CD4-positive, alpha-beta T cell treated with Interleukin-1 beta for 1 hour (primary cell): ENCODE data around the gene PLCL1.

Experiments used
- DNase-seq, 2 donors: peaks; one replicate each; pipeline ENCODE4 v3.0.0-alpha.2; 2020 to 2022

The PLCL1 gene

GRCh38 chr2:197929886-197930227 is 125.5 kb downstream of the PLCL1 start:
- DNase-seq, result no peak

GRCh38 chr2:197930570-197931278 is 126.3 kb downstream of the PLCL1 start:
- DNase-seq, result no peak

DNA sequence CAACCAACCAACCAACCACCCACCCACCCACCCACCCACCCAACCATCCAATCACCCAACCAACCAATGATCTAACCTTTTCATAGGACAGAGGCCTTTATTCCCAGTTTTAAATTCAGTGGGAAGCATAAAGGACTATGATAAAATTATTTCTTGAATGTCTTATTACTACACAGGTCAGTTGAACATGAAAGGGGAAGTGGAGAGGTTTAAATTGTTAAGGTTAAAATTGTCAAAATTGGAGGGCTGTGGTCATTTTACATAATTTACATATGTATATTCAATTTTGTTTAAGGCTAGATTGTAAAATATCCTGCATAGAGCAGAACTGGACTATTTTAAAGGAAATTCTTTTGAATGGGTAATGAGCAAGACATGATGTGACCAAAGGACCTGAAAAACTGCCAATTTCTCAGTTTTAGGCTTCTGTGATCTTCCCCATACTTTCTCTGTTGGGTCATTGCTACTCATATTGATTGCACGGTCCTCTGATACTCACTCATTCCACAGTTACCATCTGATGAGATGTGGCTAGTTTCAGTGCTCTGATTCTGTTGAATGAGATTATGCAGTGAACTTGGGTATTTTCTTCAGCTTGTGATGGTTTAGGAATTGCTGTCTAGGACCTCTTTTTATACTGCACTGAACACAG is 127.4 kb downstream of the PLCL1 start:
- DNase-seq, result no peak

DNA sequence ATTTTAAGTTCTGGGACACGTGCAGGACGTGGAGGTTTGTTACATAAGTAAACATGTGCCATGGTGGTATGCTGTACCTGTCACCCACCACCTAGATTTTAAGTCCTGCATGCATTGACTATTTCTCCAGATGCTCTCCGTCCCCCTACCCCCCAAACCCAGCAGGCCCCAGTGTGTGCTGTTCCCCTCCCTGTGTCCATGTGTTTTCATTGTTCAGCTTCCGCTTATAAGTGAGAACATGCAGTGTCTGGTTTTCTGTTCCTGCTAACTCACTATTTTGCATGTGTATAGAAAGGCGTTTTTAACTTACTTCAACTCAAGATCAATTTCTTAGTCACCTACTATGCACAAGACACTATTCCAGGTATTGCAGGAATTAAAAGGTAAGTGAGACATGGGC is 128.0 kb downstream of the PLCL1 start:
- no peak for DNase-seq

- DNase-seq, result peak in 1 of 2 donors; percentile 26
Measured at GRCh38 chr2:197934261-197934933, 130.0 kb downstream of the PLCL1 start.

GRCh38 chr2:197934934-197935289 is 130.5 kb downstream of the PLCL1 start:
- DNase-seq, result peak in 1 of 2 donors; percentile 38

GRCh38 chr2:197937814-197938213 is 133.4 kb downstream of the PLCL1 start:
- DNase-seq, result no peak

- no peak for DNase-seq
Measured at GRCh38 chr2:197938555-197938954, 134.2 kb downstream of the PLCL1 start.

DNA sequence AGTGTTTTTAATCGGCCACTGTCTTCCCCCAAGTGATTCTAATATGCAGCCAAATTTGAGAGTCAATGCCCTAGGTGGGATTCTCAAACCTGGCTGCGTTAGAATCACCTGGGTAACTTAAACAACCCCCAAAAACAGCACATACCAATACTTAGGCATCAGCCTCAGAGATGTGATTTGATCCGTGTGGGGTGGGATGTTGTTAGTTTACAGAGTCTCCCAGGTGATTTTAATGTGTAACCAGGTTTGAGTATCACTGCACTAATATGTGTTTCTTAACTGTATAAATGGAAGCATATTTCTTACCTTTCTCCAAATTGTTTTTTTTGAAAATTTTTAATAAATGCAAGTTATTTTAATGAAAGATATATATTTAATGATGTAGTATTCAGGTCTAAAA is 135.4 kb downstream of the PLCL1 start:
- no peak for DNase-seq

DNA sequence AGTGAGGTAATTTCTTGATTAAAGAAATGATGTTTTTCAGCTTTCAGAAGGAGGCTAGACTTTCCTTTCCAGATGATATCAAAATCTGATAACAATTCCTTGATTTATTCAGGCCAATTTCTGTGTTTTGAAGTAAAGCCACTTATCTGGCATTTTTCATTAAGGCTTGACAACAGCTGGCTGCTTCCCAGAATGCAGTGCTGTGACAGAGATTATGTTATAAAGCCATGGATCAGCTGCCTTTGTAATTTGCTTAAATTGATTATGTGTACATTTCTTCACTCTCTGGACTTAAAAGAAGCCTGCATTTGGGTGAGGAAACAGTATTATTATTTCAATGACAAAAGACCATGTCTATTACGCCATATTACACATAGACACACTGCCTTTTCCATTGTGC is 136.0 kb downstream of the PLCL1 start:
- no peak for DNase-seq

GRCh38 chr2:197941715-197942114 is 137.3 kb downstream of the PLCL1 start:
- DNase-seq, result no peak

DNA sequence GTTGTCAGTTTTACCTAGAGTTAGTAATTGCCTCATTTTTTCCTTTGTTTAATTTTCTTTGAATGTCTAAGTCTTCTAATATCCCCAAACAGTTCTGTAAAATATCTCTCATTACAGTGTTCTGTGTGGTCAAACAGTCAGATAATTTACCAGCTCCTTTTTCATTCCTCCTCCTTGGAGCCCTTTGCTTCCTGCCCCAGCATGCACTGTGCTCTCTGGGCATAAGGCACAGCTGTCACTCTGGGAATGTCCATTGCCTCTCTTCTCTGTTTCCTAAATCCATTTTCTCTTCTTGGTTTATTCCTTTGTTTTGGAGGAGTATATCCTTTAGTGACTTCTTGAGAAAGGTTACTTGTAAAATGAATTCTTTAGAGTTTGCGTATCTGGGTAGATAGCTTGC is 139.3 kb downstream of the PLCL1 start:
- no peak for DNase-seq

- DNase-seq, result no peak
Measured at GRCh38 chr2:197944416-197945096, 140.2 kb downstream of the PLCL1 start.

- no peak for DNase-seq
Measured at GRCh38 chr2:197946562-197946961, 142.2 kb downstream of the PLCL1 start.

- no peak for DNase-seq
Measured at GRCh38 chr2:197947219-197947757, 142.9 kb downstream of the PLCL1 start.

DNA sequence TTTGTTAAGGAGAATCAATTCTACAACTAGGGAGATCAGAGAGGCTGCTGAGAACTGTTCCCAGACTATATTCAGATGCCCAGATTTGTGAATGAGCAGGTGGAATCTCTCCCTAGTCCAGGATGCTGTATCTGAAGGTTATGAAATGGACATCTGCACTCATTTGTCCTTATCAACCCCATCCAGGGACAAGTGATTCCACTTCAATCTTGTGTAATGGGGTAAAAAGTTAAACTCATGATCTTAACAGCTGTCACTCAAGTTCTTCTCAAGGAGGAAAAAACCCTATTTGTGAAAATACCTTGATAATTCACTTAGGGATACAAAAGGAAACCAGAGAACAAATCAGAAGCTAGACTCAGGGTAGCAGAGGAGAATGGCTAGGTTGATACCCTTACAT is 144.8 kb downstream of the PLCL1 start:
- no peak for DNase-seq

DNA sequence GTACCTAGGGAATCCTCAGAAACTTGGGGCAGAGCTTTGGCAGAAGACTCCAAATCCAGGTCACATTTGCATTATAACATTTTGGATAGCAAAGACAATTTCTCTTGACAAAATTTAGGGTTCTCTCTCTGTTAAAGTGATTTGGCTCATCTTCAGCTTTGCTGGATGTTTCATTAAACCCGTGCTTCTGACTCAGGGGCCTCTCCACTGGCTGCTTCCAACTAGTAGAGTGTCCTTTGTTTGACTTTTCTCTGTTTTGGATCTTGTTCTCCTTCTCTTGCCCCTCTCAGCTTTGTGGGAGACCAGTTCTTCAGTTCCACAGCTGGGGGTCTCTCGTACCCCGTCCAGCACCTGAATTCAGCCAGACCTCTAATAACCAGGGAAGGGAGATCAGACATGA is 145.6 kb downstream of the PLCL1 start:
- no peak for DNase-seq

DNA sequence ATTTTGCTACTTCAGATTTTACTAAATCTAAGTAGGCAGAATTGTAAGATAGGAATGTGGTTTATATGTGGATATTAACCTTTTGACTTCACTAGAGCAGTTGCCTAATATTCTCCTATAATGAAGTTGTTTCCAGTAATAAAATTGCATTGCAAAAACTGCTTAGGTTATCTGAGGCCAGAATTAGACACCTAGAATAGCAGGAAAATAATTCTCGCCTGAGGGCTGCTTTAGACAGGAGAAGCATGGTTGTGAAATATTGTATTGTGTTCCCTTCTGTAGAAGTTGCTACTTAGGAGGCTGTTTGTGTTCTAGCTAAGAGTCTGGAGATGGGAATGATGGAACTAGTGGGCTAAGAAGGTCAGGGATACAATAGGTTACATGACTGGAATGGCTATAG is 146.3 kb downstream of the PLCL1 start:
- no peak for DNase-seq

DNA sequence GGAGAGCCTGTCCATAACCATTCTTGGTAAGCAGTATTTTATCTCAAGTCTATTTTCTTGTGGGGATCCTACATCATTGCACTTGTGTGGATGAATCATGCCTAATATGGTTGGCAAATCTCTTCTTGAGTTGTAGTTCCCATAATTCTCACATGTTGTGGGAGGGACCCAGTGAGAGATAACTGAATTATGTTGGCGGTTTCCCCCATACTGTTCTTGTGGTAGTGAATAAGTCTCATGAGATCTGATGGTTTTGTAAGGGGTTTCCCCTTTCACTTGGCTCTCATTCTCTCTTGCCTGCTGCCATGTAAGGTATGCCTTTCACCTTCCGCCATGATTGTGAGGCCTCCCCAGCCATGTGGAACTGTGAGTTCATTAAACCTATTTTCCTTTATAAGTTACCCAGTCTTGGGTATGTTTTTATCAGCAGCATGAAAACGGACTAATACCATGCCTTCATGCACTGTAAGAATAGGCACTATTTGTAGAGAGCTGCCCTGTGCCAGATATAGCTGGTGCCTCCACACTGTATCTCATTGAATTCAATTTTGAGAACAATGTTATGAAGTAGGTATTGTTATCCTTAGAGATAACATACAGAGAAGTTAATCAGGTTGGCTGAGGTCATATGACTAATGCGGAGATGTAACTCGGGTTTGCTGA is 148.3 kb downstream of the PLCL1 start:
- no peak for DNase-seq

GRCh38 chr2:197954328-197954727 is 149.9 kb downstream of the PLCL1 start:
- peak in 1 of 2 donors; percentile 20 for DNase-seq

DNA sequence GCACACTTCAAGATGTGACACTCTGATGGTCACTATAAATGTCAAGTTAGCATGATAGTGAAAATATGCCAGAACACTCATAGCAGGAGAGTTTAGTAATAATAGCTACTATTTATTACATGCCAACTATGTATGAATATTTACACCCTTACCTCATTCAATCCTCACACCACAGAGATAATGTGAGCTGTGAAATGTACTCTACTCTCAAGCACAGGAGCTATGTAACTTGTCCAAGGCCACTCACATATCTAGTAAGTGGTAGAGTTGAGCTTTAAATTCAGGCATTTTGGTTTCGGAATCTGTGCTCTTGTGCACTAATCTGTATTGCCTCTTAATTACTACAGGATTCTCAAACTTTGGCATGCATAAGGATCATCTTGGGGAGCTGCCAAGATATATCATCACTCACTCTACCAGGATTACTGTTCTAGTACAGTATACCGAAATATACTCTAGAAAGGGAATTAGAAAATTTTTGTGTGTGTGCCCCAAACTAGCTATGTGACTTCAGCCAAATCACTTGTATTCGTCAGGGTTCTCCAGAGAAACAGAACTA is 154.3 kb downstream of the PLCL1 start:
- no peak for DNase-seq

DNA sequence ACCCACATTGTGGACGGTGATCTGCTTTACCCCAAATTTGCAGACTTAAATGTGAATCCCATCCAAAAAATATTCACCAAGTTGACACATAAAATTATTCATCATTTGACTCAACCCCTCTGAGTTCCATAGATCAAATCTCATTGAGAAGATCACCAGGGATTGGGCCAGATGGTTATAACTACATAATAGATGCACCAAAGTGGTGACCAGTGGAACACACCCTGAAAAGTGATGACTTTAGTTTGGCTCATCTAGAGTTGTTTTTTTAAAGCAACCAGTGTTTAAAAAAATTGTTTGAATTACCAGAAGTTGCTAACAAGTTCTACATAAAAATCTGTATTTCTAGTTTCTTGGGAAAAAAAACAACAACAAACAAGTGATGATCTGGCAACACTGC is 155.0 kb downstream of the PLCL1 start:
- no peak for DNase-seq

GRCh38 chr2:197960786-197961185 is 156.4 kb downstream of the PLCL1 start:
- DNase-seq, result no peak
